ENCODE data around the gene LYST. TPM values are rescaled to one million over a fixed set of nuclear protein-coding genes. Genes with fewer than 3 reads are reported as not detected.
"Not testable (repeated sequence)": the region's sequence is repeated elsewhere in the genome, so short reads cannot be mapped to it uniquely, and the experiment has no call there.

LYST gene
- total RNA-seq, 2 experiments from 2014 or later: 4.0 to 8.2 TPM

GRCh38 chr1:235907897-235908240, 41.2 kb upstream of the LYST start:
- H4K20me1 ChIP-seq (ENCODE audit: insufficient read depth, low read length): no peaks in the 10 kb centered on the region
- H3K4me2 ChIP-seq (ENCODE audit: low read length): no peak overlapping the region
- no peaks in the 10 kb centered on the region for H3K9me3 ChIP-seq (ENCODE audit: low read length)
- H2AFZ ChIP-seq (ENCODE audit: low read length): no peak overlapping the region
- ChIA-PET CTCF (ENCODE audit: unreplicated experiment) (no interaction called here), POLR2A (interaction anchor here (1.2 kb wide), 1 partner anchor 39 kb away, joined by 3 read pairs; no protein-coding TSS in a partner anchor)
- no peaks in the 10 kb centered on the region for H3K4me1 ChIP-seq (ENCODE audit: insufficient read depth, low read length, poor library complexity, severe bottlenecking)
- intact Hi-C loops (cut with micrococcal nuclease; ENCODE audit: unreplicated experiment): no loop called here
- H3K36me3 ChIP-seq (ENCODE audit: insufficient read depth, low read length): no peaks in the 10 kb centered on the region
- no peaks in the 10 kb centered on the region for H3K79me2 ChIP-seq (ENCODE audit: insufficient read depth, low read depth, low read length)
- H3K4me3 ChIP-seq (ENCODE audit: low read depth, low read length, poor library complexity, severe bottlenecking): no peak overlapping the region
- DNase-seq (ENCODE audit: low spot score): no peak
- TF ChIP-seq CTCF (conservative IDR thresholded peaks at IDR 0.05; ENCODE audit: low read length): no peak
- TF ChIP-seq EZH2phosphoT487 (IDR thresholded peaks at IDR 0.05; ENCODE audit: borderline replicate concordance, low read depth, low read length): no peak
- no peak overlapping the region for H3K27ac ChIP-seq (ENCODE audit: low read depth, low read length, poor library complexity, severe bottlenecking)
- BruUV-seq (replicated peaks): no TSS peak
- no peaks in the 10 kb centered on the region for H3K9me2 ChIP-seq (ENCODE audit: insufficient read depth, low read length)

- no peaks in the 10 kb centered on the region for H3K36me3 ChIP-seq (ENCODE audit: insufficient read depth, low read length)
- H3K27ac ChIP-seq (ENCODE audit: low read depth, low read length, poor library complexity, severe bottlenecking): no peak overlapping the region
- no peak overlapping the region for H3K4me2 ChIP-seq (ENCODE audit: low read length)
- H2AFZ ChIP-seq (ENCODE audit: low read length): no peak overlapping the region
- POLR2A ChIA-PET: interaction anchor here (0.6 to 1.2 kb wide), 4 partner anchors 11 to 127 kb away, joined by 3 to 6 read pairs (median 3); no protein-coding TSS in a partner anchor
- CTCF ChIA-PET (ENCODE audit: unreplicated experiment): no interaction called here
- no peak overlapping the region for H3K4me3 ChIP-seq (ENCODE audit: low read depth, low read length, poor library complexity, severe bottlenecking)
- H4K20me1 ChIP-seq (ENCODE audit: insufficient read depth, low read length): no peaks in the 10 kb centered on the region
- no peak for TF ChIP-seq EZH2phosphoT487 (IDR thresholded peaks at IDR 0.05; ENCODE audit: borderline replicate concordance, low read depth, low read length)
- TF ChIP-seq CTCF (conservative IDR thresholded peaks at IDR 0.05; ENCODE audit: low read length): no peak
- no peaks in the 10 kb centered on the region for H3K4me1 ChIP-seq (ENCODE audit: insufficient read depth, low read length, poor library complexity, severe bottlenecking)
- no peaks in the 10 kb centered on the region for H3K9me2 ChIP-seq (ENCODE audit: insufficient read depth, low read length)
- no peaks in the 10 kb centered on the region for H3K9me3 ChIP-seq (ENCODE audit: low read length)
- H3K79me2 ChIP-seq (ENCODE audit: insufficient read depth, low read depth, low read length): no peaks in the 10 kb centered on the region
- no peak for DNase-seq (ENCODE audit: low spot score)
- no TSS peak for BruUV-seq (replicated peaks)
- intact Hi-C loops (cut with micrococcal nuclease; ENCODE audit: unreplicated experiment): no loop called here
Measured at GRCh38 chr1:235907187-235907896, 40.6 kb upstream of the LYST start.

- H3K4me1 ChIP-seq (ENCODE audit: insufficient read depth, low read length, poor library complexity, severe bottlenecking): no peaks in the 10 kb centered on the region
- no peak for TF ChIP-seq EZH2phosphoT487 (IDR thresholded peaks at IDR 0.05; ENCODE audit: borderline replicate concordance, low read depth, low read length)
- TF ChIP-seq CTCF (conservative IDR thresholded peaks at IDR 0.05; ENCODE audit: low read length): no peak
- no peak overlapping the region for H3K4me3 ChIP-seq (ENCODE audit: low read depth, low read length, poor library complexity, severe bottlenecking)
- no peak for DNase-seq (ENCODE audit: low spot score)
- BruUV-seq (replicated peaks): no TSS peak
- H3K79me2 ChIP-seq (ENCODE audit: insufficient read depth, low read depth, low read length): no peaks in the 10 kb centered on the region
- no peak overlapping the region for H3K27ac ChIP-seq (ENCODE audit: low read depth, low read length, poor library complexity, severe bottlenecking)
- H2AFZ ChIP-seq (ENCODE audit: low read length): no peak overlapping the region
- no peaks in the 10 kb centered on the region for H3K9me2 ChIP-seq (ENCODE audit: insufficient read depth, low read length)
- no peaks in the 10 kb centered on the region for H3K36me3 ChIP-seq (ENCODE audit: insufficient read depth, low read length)
- POLR2A ChIA-PET: interaction anchor here (0.8 to 1.6 kb wide), 4 partner anchors 18 to 38 kb away, joined by 3 to 4 read pairs (median 3); no protein-coding TSS in a partner anchor
- intact Hi-C loops (cut with micrococcal nuclease; ENCODE audit: unreplicated experiment): no loop called here
- H3K4me2 ChIP-seq (ENCODE audit: low read length): no peak overlapping the region
- CTCF ChIA-PET (ENCODE audit: unreplicated experiment): no interaction called here
- no peaks in the 10 kb centered on the region for H4K20me1 ChIP-seq (ENCODE audit: insufficient read depth, low read length)
- no peaks in the 10 kb centered on the region for H3K9me3 ChIP-seq (ENCODE audit: low read length)
Measured at GRCh38 chr1:235906436-235906835, 39.7 kb upstream of the LYST start.

GRCh38 chr1:235903809-235904208, 37.1 kb upstream of the LYST start:
- H3K36me3 ChIP-seq (ENCODE audit: insufficient read depth, low read length); H4K20me1 ChIP-seq (ENCODE audit: insufficient read depth, low read length); DNase-seq (ENCODE audit: low spot score); H3K9me3 ChIP-seq (ENCODE audit: low read length); H3K27ac ChIP-seq (ENCODE audit: low read depth, low read length, poor library complexity, severe bottlenecking); BruUV-seq (replicated peaks); H3K9me2 ChIP-seq (ENCODE audit: insufficient read depth, low read length); H2AFZ ChIP-seq (ENCODE audit: low read length); POLR2A ChIA-PET; H3K79me2 ChIP-seq (ENCODE audit: insufficient read depth, low read depth, low read length); H3K4me1 ChIP-seq (ENCODE audit: insufficient read depth, low read length, poor library complexity, severe bottlenecking); H3K4me3 ChIP-seq (ENCODE audit: low read depth, low read length, poor library complexity, severe bottlenecking); H3K4me2 ChIP-seq (ENCODE audit: low read length); CTCF ChIA-PET (ENCODE audit: unreplicated experiment); intact Hi-C loops (cut with micrococcal nuclease; ENCODE audit: unreplicated experiment): not testable (repeated sequence)

Data from OCI-LY7 (cell line).